Neural cell (in vitro differentiated cells): ENCODE data around the gene C1orf167. TPM values are rescaled to one million over a fixed set of nuclear protein-coding genes. Genes with fewer than 3 reads are reported as not detected.

Source experiments
- H2AFZ ChIP-seq: fragments of 200-600, 300-800 bp; sonication (generic), shearing (Covaris generic); 2 replicates; pipeline ENCODE4 v1.6.0; 2014; ENCODE audit warnings: low read depth, mild to moderate bottlenecking, antibody characterized with exemption, low read length, moderate library complexity
- H3F3A ChIP-seq: fragments of 200-600 bp; shearing (Covaris generic); 2 replicates; pipeline ENCODE4 v1.6.1; 2016; ENCODE audit warnings: mild to moderate bottlenecking, moderate library complexity, mixed read lengths, antibody characterized with exemption, low read length; ENCODE audit not compliant: insufficient read depth, poor library complexity, severe bottlenecking
- H3K27ac ChIP-seq: fragments of 200-600, 300-800 bp; sonication (generic), shearing (Covaris generic); 2 replicates; pipeline ENCODE4 v1.5.1; 2014; ENCODE audit warnings: mild to moderate bottlenecking, low read length, moderate library complexity
- H3K27me3 ChIP-seq: fragments of 300-800, 200-600 bp; sonication (generic), shearing (Covaris generic); 2 replicates; pipeline ENCODE4 v1.6.0; 2014; ENCODE audit warnings: mild to moderate bottlenecking, low read depth, low read length, moderate library complexity; ENCODE audit not compliant: insufficient read depth
- H3K36me3 ChIP-seq: fragments of 300-800, 200-600 bp; sonication (generic), shearing (Covaris generic); 2 replicates; pipeline ENCODE4 v1.5.1; 2014; ENCODE audit warnings: mild to moderate bottlenecking, antibody characterized with exemption, low read length, moderate library complexity; ENCODE audit not compliant: insufficient read depth
- H3K4me2 ChIP-seq: fragments of 300-800, 200-600 bp; sonication (generic), shearing (Covaris generic); 2 replicates; pipeline ENCODE4 v1.6.0; 2014; ENCODE audit warnings: mild to moderate bottlenecking, low read length
- H3K4me3 ChIP-seq: fragments of 300-800, 200-600 bp; sonication (generic), shearing (Covaris generic); 2 replicates; pipeline ENCODE4 v1.5.1; 2014; ENCODE audit warnings: mild to moderate bottlenecking, low read length, moderate library complexity
- H3K79me2 ChIP-seq: fragments of 200-600 bp; shearing (Covaris generic); replicated peaks from 2 replicates; pipeline ENCODE4 v1.6.0; 2014; ENCODE audit warnings: mild to moderate bottlenecking, low read length, moderate library complexity; ENCODE audit not compliant: insufficient read depth
- H3K9ac ChIP-seq: fragments of 300-800, 200-600 bp; sonication (generic), shearing (Covaris generic); 2 replicates; pipeline ENCODE4 v1.6.1; 2016; ENCODE audit warnings: mild to moderate bottlenecking, low read length, mixed read lengths
- H3K9me2 ChIP-seq: fragments of 200-600 bp; shearing (Covaris generic); 2 replicates; pipeline ENCODE4 v1.6.1; 2016; ENCODE audit warnings: mild to moderate bottlenecking, low read length, mixed read lengths; ENCODE audit not compliant: insufficient read depth
- H3K9me3 ChIP-seq: fragments of 200-600, 300-800 bp; sonication (generic), shearing (Covaris generic); 2 replicates; pipeline ENCODE4 v1.6.1; 2016; ENCODE audit warnings: mild to moderate bottlenecking, mixed run types, low read length, moderate library complexity, mixed read lengths
- H4K20me1 ChIP-seq: fragments of 200-600 bp; shearing (Covaris generic); 2 replicates; pipeline ENCODE4 v1.6.1; 2016; ENCODE audit warnings: mild to moderate bottlenecking, mixed run types; ENCODE audit not compliant: insufficient read depth
- EP300 ChIP-seq: fragments of 450-650 bp; conservative IDR thresholded peaks from 2 replicates; pipeline ENCODE4 v1.6.1; 2014; ENCODE audit warnings: antibody characterized with exemption, mild to moderate bottlenecking, moderate library complexity; ENCODE audit not compliant: poor library complexity, severe bottlenecking
- EZH2 ChIP-seq: fragments of 200-600, 300-800 bp; shearing (Covaris generic), sonication (generic); IDR thresholded peaks from 2 replicates; pipeline ENCODE4 v1.6.1; 2014; ENCODE audit warnings: antibody characterized with exemption, low read length, borderline replicate concordance, mild to moderate bottlenecking; ENCODE audit not compliant: insufficient read depth, poor library complexity, severe bottlenecking
- MXI1 ChIP-seq: fragments of 450-650 bp; conservative IDR thresholded peaks from 2 replicates; pipeline ENCODE4 v1.6.1; 2014; ENCODE audit warnings: antibody characterized with exemption, mild to moderate bottlenecking; ENCODE audit not compliant: poor library complexity, severe bottlenecking
- POLR2AphosphoS5 ChIP-seq: IDR thresholded peaks from 2 replicates; pipeline ENCODE4 v1.6.1; 2012
- RAD21 ChIP-seq: fragments of 450-650 bp; conservative IDR thresholded peaks from 2 replicates; pipeline ENCODE4 v1.6.1; 2014; ENCODE audit warnings: antibody characterized with exemption, mild to moderate bottlenecking, moderate library complexity
- SMC3 ChIP-seq: fragments of 450-650 bp; conservative IDR thresholded peaks from 2 replicates; pipeline ENCODE4 v1.6.1; 2014; ENCODE audit warnings: antibody characterized with exemption, mild to moderate bottlenecking, moderate library complexity; ENCODE audit not compliant: poor library complexity
- TAF1 ChIP-seq: IDR thresholded peaks from 2 replicates; pipeline ENCODE4 v1.6.1; 2012; ENCODE audit warnings: low read depth
- polyA minus RNA-seq: library from RNA; depleted of rRNA, polyadenylated mRNA; stranded (reverse); fragments of >200 nt; gene quantifications from 2 replicates; pipeline ENCODE4 v1.2.3, GENCODE V29; 2014
- polyA plus RNA-seq: library from polyadenylated mRNA; depleted of rRNA; stranded (reverse); fragments of >200 nt; gene quantifications from 2 replicates; pipeline ENCODE4 v1.2.3, GENCODE V29; 2014
- TF ChIP-seq, protein P1 (sequence below): fragments of 450-650 bp; IDR thresholded peaks from 2 replicates; pipeline ENCODE4 v1.5.1; 2014; ENCODE audit warnings: antibody characterized with exemption, mild to moderate bottlenecking, moderate library complexity; ENCODE audit not compliant: poor library complexity, severe bottlenecking
- TF ChIP-seq, protein P2 (sequence below): IDR thresholded peaks from 2 replicates; pipeline ENCODE4 v1.6.1; 2012; ENCODE audit warnings: borderline replicate concordance

The C1orf167 gene, protein sequence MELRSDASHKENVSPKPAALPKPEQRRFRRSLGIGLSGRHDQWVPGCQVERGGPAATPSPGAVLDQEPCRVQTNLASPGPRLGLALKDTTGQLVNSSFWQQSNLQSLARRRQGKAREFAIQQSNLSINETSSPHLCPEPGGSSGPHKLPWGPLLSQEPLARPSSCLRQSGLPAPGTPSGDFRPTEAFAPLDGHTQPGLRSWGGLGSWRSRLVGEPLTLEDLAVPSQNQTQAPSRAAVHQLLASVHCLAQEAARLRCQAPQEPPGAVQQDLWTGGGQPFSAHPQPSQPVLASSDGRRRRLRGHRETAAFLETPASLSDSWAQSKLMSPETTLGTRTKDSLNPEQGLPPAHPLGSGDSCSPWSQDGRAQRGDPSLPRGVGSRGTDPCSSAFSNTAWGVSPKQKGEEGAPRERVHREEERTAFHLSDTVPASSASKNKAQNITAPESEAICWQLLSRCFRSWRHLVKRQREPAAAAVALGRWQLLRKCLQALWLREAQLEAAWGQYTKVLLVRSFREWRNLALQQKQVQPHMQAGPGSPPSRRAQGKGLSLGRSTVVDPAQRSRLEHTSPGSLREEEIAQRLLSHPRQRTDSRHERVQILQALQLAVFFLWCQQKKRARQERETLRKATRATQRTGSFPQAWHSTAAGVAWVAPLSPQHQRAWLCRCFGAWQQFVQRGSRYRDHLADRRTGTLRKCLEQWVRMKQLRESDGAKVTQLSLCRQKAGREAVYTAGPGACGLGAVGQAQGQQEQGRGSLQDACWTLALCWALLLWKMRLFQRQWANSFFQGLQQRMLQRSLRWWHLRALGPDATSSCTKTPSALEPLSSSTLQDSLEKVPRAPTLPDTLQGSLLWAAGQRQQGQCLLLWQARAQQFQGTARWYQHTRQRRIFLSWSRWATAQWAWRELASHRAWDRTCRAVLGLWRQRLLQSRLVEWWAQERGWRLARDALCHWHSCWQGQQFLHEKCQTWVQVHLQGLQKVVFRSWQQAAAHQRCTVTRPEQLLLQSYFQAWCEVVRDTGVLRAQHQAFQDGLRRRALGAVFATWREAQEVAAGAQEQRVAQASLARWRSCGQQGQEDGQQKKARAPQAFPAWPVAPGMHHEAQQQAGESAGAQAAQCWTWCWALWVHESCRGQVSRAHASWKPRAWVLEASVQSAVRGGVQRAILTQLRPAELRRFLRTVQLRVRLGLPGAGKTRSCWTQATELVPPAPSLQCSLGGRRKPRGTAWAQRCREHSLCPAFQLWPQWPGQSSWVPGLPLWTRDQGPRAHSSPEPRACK (N-terminal part only)
- polyA plus RNA-seq (not detected in 2 replicates), polyA minus RNA-seq (not detected in 2 replicates)

DNA sequence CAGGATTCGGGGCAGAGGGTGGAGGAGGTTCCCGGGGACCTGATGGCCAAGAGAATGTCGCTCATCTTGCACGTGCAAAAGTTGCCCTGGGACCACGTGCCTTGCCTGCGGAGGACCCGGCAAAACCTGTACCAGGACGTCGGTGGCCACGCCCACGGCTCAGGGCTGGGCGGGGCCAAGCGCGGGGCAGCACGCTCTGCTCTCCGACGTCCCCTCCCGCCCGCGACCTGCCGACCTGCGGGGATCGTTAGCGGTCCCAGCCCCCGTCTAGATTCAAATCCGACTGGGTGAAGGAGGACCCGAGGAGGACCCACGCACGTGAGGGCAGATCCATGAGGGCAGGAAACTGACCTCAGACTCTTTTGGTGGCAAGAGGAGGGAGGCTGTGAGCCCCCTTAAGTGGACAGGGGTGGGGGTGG is at the start of gene C1orf167:
TSS of gene C1orf167 (plus strand) at position 206 of the 419 bp plus-strand sequence. CDS start 2,208 bp downstream, outside the sequence.
- TF ChIP-seq MXI1 (no peak), EP300 (no peak), TAF1 (no peak), POLR2AphosphoS5 (no peak), SMC3 (no peak), EZH2 (no peak), RAD21 (no peak)
- TF ChIP-seq, protein P1, sequence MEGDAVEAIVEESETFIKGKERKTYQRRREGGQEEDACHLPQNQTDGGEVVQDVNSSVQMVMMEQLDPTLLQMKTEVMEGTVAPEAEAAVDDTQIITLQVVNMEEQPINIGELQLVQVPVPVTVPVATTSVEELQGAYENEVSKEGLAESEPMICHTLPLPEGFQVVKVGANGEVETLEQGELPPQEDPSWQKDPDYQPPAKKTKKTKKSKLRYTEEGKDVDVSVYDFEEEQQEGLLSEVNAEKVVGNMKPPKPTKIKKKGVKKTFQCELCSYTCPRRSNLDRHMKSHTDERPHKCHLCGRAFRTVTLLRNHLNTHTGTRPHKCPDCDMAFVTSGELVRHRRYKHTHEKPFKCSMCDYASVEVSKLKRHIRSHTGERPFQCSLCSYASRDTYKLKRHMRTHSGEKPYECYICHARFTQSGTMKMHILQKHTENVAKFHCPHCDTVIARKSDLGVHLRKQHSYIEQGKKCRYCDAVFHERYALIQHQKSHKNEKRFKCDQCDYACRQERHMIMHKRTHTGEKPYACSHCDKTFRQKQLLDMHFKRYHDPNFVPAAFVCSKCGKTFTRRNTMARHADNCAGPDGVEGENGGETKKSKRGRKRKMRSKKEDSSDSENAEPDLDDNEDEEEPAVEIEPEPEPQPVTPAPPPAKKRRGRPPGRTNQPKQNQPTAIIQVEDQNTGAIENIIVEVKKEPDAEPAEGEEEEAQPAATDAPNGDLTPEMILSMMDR: no peak
- TF ChIP-seq, protein P2, sequence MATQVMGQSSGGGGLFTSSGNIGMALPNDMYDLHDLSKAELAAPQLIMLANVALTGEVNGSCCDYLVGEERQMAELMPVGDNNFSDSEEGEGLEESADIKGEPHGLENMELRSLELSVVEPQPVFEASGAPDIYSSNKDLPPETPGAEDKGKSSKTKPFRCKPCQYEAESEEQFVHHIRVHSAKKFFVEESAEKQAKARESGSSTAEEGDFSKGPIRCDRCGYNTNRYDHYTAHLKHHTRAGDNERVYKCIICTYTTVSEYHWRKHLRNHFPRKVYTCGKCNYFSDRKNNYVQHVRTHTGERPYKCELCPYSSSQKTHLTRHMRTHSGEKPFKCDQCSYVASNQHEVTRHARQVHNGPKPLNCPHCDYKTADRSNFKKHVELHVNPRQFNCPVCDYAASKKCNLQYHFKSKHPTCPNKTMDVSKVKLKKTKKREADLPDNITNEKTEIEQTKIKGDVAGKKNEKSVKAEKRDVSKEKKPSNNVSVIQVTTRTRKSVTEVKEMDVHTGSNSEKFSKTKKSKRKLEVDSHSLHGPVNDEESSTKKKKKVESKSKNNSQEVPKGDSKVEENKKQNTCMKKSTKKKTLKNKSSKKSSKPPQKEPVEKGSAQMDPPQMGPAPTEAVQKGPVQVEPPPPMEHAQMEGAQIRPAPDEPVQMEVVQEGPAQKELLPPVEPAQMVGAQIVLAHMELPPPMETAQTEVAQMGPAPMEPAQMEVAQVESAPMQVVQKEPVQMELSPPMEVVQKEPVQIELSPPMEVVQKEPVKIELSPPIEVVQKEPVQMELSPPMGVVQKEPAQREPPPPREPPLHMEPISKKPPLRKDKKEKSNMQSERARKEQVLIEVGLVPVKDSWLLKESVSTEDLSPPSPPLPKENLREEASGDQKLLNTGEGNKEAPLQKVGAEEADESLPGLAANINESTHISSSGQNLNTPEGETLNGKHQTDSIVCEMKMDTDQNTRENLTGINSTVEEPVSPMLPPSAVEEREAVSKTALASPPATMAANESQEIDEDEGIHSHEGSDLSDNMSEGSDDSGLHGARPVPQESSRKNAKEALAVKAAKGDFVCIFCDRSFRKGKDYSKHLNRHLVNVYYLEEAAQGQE: no peak
- Histone ChIP-seq H3K4me2 (no peak within 1 kb of the TSS), H4K20me1 (no peaks in the 10 kb centered on the region), H3K27ac (no peak within 1 kb of the TSS), H3K9me3 (no peaks in the 10 kb centered on the region), H3K36me3 (no peaks in the 10 kb centered on the region), H3K9ac (no peak within 1 kb of the TSS), H3K27me3 (no peaks in the 10 kb centered on the region), H3K4me3 (no peak within 1 kb of the TSS), H3F3A (no peaks in the 10 kb centered on the region), H2AFZ (no peak within 1 kb of the TSS), H3K79me2 (no peaks in the 10 kb centered on the region), H3K9me2 (no peaks in the 10 kb centered on the region)

DNA sequence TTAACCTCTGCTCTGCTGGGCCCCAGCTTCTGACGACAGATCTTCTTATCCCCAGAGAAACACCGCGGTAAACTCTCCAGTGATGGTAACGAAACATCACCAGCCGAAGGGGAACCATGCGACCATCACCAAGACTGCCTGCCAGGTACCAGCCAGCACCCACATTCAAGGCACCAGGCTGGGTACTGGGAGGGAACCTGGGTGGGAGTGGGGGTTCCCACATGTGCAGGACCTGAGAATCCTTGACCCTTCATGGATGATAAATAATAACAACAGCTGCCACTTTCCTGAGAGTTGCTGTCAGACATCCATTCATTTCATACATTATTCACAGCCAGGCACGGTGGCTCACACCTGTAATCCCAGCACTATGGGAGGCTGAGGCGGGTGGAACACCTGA is 49.7 kb upstream of the C1orf167 start:
- no peak overlapping the region for H3K4me2 ChIP-seq
- H3K9me3 ChIP-seq: no peaks in the 10 kb centered on the region
- no peak overlapping the region for H3K4me3 ChIP-seq
- H3K27me3 ChIP-seq: no peaks in the 10 kb centered on the region
- H3K27ac ChIP-seq: no peak overlapping the region
- no peaks in the 10 kb centered on the region for H3K79me2 ChIP-seq
- H3K9me2 ChIP-seq: no peaks in the 10 kb centered on the region
- no peak overlapping the region for H3K9ac ChIP-seq
- no peak overlapping the region for H2AFZ ChIP-seq
- H3F3A ChIP-seq: no peaks in the 10 kb centered on the region
- TF ChIP-seq EZH2: no peak
- no peak for TF ChIP-seq POLR2AphosphoS5
- TF ChIP-seq, protein P1: no peak
- no peak for TF ChIP-seq EP300
- TF ChIP-seq RAD21: no peak
- no peaks in the 10 kb centered on the region for H3K36me3 ChIP-seq
- no peaks in the 10 kb centered on the region for H4K20me1 ChIP-seq
